HG03442 (cell line): ENCODE measurements around the gene PASK.
A peak's percentile ranks its signal among the peaks of the same experiment; 100 is the strongest.

Source experiments
- ATAC-seq: cut with Tn5 transposase; IDR thresholded peaks from one replicate; pipeline ENCODE4 v1.9.1; 2021; ENCODE audit warnings: mild to moderate bottlenecking, moderate library complexity; ENCODE audit not compliant: unreplicated experiment

PASK gene

GRCh38 chr2:241180495-241180894 lies 31.2 kb upstream of the PASK start:
- ATAC-seq: no peak

DNA sequence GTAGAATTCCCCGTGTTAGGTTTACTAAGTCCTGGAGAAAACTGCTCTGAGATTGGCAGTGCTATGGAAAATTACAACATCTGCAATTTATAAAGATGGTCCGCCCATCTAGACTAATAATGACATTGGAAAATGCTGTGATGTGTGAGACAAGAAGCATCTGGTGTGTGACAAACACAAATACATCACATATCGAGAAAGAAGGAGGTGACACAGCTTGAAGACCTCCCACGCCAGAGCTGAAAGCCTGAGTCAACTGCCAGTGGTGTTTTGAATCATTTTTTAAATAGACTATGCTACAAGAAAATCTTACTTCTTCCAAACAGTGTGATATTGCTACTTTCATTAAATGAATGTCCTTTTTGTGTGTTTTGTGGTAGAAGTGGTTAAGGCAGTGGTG lies 30.6 kb upstream of the PASK start:
- ATAC-seq: no peak

- no peak for ATAC-seq
Measured at GRCh38 chr2:241178961-241179360, 29.7 kb upstream of the PASK start.

DNA sequence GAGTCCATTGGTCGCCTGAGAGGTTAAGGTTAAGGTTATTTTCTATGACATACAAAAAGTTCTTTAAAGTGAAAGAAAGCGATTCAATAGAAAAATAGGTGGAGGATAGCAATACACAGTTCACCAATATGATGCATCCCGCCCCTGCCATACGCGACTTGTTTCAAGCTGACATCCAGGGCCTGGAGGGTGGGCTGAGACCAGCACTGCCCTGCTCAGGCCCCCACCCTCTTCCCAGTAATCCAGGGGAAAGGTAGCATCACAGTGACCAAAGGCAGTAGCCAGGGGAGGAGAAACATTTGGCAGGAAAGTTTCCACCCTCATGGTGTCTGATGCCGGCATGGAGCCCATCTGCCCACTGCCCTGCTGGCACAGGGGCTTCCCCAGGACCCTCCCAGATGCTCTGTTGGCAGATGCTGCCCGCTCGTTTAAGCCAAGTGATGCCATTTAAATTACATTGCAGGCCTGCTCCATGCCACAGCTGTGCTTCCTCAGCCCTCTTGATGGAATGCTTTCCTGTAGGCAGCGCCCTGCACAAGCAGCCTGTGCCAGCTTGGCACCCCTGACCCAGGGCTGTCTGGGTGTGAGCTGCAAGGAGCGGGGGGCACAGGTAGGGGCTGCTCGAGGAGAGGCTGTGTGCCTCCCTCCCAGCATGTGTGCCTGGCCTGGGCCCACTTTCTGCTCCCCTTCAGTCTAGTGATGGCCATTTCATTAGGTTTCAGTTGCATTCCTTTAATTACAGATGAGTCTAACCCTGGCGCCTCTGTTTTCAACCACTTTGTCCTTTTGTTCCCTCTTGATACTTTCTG lies 28.5 kb upstream of the PASK start:
- ATAC-seq: no peak

- ATAC-seq: no peak
Measured at GRCh38 chr2:241173557-241173956, 24.3 kb upstream of the PASK start.

DNA sequence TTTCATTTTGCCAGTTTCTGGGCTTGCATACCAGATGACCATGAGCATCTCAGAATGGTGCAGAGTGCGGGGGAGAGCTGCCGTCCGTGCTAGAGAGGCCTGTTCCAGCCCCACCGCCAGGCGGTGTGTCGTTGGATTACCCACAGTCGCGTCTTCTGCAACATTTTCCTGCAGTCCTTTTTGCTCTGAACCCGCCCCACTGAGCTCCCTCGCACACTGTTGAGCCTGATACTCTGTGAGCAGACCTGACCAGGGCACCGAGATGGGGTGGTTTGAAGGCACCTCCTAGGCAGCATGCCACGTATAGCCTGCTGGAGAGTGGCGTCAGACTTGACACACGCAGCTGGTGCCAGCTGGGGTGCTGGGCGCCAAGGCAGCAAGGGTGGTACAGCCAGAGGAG lies 19.1 kb upstream of the PASK start:
- no peak for ATAC-seq

GRCh38 chr2:241163601-241164118 lies 14.4 kb upstream of the PASK start:
- ATAC-seq: no peak

DNA sequence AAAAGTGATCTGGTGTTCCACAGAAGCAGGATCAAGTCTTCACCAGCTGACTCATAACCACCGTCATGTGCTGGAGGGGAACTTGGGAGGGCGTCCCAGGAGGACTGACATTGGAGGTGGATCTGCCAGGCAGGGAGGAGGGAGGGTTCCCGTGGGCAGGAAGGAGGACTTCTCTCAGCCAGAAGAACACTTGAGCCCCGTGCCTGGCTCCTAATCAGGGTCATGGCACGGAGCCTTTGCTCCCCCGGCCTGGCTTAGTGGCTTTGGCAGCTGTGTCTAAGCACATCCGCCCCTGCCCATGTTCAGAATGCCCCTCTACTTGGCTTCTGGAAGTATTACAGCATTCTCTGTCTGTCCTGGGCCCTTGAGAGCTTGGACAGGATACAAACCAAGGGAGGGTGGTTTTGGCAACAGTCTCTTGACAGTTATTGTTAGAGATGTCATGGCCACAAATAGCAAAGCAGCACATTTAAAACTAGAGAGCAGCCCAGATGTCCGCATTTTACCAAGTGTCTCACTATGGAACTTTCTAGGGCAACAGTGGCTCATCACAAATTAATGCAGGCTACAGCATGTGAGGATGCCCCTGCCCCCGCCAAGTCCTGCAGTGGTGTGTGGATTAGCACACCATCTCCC lies 12.5 kb upstream of the PASK start:
- no peak for ATAC-seq

- ATAC-seq: no peak
Measured at GRCh38 chr2:241160318-241160717, 11.0 kb upstream of the PASK start.

DNA sequence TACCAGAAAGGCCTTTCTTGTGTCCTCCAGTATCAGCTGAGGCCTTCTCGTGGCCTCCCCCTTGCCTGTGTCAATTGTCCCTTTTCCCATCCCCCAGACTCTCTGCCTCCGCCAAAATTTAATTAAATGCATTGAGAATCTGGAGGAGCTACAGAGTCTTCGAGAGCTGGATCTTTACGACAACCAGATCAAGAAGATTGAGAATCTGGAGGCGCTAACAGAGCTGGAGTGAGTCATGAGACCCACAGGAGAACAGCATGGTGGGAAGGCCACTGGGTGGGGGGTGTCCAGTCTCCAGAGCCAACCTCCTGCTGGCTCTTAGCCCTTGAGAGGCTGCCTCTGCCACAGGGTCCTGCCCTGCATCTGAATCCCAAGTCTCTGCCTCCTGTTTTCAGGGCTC lies 9.8 kb upstream of the PASK start:
- no peak for ATAC-seq

GRCh38 chr2:241158546-241158900 lies 9.3 kb upstream of the PASK start:
- no peak for ATAC-seq

DNA sequence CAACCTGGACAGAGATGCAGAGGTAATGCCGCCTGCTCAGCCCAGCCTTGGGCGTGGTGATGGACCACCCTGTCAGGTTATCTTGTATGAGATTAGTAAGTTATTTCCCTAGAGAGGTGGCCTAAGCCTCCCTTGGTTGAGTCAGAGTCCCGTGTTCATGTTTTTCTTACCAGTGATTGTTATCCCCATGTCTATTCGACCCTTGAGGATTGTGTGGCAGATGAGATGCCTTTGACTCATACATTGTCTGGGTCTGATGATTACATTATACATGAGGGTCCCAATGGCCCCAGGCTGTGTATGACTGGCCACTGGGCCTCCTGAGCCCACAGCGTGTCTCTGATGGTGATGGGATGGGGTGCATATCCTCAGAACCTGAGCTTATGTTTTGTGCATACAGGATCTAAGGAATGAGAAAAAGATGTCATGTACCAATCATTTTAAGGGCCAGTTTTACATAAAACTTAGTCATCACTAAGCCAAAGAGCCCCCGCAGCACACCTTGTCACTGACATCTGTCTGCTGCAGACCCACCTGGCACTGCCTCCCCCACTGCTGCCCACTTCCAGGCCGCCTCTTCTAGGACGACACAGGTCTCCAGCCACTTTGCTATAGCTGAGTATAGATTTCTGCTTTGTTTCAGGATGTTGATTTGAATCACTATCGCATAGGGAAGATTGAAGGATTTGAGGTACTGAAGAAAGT lies 8.7 kb upstream of the PASK start:
- no peak for ATAC-seq

DNA sequence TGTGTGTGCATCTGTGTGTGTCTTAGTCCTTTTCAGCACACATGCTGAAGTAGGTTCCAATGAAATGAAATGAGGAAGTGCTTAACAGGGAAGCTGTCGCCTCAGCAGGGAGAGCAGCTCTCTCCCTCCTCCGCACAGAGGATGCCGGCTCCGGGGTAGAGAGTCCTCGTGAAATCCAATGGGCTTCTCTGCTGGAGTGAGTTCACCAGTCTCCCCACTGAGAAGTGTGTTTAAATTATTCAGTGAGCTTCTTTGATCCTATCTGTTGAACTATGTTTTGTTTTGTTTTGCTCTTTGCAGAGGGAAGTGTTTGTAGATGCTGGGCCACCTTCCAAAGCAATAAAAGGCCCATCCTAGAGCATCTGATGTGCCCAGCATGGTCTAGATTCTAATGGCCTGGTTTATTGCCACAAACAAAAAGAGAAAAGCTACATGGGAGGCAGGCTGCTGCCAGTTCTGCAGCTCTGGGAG lies 7.7 kb upstream of the PASK start:
- no peak for ATAC-seq

GRCh38 chr2:241155936-241156335 lies 6.7 kb upstream of the PASK start:
- ATAC-seq: no peak

DNA sequence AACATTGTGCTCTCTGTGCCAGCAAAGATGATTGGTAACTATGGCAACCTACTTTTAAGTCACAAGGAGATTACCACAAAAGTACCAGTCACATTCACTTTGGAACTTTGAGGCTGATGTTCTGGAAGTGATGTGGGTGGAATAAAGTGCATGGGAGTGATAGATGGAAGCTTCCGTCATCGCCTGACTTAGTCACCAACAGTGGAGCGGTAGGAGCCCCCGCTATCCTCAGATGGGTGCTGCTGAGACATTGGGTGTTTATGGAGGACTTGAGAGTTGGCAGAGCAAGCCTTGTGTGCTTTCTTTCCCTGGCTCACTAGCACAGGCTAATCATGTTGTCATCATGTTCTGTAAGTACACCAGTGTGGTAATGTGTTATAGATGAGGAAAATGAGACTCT lies 5.6 kb upstream of the PASK start:
- ATAC-seq: no peak

DNA sequence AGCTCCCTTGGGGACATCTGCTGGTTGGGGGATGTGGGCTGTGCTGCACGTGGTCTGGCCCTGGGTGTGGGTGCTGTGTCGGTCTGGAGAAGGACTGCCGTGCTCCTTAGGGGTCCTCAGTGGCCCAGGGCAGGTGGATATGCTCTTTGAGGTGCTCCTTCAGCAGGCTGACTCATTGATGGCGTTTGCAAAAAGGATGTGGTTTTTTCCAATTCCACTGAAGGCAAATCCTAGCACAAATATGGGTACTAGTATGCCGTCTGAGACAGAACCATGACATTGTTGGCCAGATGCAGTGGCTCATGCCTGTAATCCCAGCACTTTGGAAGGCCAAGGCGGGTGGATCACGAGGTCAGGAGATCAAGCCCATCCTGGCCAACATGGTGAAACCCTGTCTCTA lies 4.3 kb upstream of the PASK start:
- no peak for ATAC-seq

DNA sequence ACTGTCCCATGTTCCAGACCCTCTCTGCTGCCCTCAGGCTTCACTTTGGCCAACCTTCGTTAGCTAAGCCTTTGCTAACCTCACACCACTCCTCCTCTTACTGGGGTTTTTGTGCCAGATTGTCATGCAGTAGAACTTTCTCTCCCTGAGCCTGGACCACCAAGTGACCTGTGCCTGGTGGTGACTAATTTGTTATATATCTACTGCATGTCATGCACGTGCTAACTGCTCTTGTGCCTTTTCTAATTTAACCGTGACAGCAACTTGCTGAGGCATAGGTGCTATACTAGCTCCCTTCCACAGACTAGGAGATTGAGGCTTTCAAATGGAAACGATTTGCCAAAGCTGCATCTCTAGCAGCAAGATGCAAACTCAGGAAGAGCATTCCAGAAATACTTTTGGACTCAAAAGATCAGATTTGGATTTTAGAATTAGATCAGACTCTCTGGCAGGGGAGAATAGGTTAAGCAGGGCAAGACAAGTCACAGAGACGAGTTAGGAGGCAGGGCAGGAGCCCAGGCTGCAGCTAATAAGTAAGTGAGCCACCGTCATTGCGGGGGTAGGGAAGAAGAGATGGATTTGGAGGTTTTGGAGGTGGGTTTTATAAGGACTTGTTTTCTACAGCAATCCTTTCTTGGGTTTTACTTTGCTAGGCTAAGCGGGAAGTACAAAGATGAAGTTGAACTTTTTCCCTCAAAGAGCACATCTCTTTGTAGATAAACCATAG lies 2.8 kb upstream of the PASK start:
- no peak for ATAC-seq

- ATAC-seq: no peak
Measured at GRCh38 chr2:241150660-241151530, 1.6 kb upstream of the PASK start.

DNA sequence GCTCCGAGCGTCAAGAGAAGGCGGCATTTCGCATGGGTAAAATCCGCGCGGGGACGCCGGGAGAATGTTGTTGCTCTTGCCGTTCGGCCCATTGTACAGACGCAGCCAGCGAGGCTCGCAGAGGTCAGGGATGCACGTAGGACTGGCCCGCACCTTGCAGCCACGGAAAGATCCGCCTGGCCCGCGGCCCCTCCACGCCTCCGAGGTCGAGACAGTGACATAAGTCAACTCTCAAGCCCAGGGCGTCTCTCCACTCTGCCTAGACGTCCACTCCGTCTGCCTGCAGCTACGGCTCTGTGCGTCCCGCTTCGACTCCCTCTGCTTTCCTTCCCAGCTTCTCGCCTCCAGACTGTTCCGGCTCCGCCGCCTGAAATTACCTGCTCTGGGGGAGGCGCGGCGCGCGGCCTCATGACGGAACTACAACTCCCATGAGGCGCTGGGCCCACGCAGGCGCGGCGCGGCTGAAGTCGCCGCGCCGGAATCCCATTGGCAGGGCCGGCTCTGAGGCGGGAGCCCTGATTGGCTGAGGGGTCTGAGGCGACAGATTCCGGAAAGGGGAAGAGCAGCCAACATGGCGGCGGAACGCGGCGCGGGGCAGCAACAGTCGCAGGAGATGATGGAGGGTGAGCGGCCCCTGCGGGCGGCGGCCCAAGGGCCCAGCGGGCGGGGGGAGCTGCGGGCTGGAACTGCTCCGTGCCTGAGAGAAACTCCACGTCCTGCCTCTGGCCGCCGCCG lies 820 bp upstream of the PASK start, which contains the start of gene PPP1R7:
TSS of gene PPP1R7 (plus strand) at position 543 of the 735 bp plus-strand sequence. CDS start at position 572, 29 bp downstream.
- peak; percentile 66 for ATAC-seq

- peak; percentile 9 for ATAC-seq
Measured at GRCh38 chr2:241149675-241149924, 328 bp upstream of the PASK start.
